KG1 (cell line): Measurements from ENCODE around the gene CORIN.

Experiments used
- DNase-seq: peaks from one replicate; lab custom pipeline; 2025; lab: John Stamatoyannopoulos, UW

CORIN gene

DNA sequence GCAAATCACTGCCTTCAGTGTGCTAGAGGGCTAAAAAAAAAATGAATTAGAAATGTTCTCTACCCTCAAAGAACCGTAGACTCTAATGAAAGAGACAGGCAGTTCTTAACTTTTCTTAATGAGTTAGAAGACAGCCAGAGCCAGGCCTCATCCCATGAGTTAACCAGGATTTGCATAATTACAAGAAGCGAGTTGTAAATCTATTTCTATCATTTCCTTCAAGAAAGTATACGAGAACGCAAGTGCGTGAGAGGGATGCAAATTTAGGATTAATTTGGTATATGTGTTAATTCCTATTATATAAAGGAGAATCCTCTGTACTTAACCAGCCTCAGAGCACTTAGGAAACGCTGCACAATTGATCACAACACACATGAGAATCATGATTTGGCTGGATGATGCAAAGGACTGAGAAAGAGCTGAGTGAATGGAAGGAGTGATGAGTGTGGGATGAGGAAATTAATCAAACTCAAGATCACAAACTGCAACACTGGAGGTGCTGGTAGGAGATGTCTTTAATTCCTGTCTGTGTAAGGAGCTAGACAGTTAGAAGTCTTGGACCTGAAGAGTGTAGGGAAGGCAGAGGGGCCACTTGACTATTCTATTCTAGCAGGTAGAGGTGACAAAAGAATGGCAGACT, 195.6 kb downstream of the CORIN start:
- DNase-seq, result no peak

DNA sequence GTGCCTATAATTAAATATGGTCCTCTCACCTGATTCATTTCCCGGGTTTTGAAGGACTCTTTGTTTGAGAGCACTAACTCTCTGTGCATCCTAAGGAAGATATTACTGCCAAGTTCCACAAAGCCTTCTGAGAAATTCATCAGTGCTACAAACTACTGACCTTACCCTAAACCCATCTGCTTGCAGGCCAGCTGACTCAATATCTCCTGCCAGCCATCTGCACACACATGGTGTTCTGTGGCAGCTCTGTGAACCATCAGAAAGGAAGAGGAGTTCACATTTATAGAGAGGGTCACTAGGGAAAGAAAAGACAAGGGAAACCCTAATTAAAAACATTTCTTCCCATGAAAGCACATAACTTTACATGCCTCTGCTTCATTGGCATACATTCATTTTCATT, 196.1 kb downstream of the CORIN start:
- DNase-seq, result no peak

DNA sequence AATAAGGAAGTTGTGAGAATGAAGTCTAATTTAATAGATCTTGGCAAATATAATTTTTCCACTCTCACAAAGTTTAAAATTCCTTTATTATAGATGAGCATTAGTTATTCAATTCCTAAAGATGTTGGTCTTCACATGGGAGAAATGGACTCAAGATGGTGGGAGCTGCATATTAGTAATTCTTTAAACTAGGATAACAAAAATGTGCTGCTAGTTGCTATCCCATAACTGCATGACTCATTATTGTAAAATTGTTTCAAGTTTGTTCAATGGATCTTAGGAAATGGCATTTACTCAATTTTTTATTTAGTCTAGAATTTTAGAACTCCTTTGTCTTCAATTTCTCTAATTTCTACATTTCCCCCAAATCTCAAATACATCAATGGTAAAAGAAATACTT, 197.0 kb downstream of the CORIN start:
- no peak for DNase-seq

DNA sequence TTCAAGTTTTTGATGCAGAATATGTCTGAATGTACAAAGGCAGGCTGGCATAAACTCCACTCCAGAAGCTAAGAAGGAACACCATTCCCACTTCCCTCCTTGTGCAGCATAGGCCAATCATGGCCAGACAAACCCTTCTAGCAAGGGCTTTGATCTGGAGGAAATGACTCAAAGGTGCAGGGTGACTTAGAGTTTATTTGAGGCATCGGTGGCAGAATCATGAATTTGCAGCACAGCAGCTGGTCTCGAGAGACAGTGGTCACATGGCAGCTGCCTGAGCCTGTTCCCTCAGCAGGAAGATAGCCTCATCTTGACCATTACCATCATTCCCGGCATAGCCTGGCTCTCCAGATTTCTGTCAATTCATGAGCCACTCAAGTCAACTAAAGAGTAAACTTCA, 198.3 kb downstream of the CORIN start:
- DNase-seq, result no peak

DNA sequence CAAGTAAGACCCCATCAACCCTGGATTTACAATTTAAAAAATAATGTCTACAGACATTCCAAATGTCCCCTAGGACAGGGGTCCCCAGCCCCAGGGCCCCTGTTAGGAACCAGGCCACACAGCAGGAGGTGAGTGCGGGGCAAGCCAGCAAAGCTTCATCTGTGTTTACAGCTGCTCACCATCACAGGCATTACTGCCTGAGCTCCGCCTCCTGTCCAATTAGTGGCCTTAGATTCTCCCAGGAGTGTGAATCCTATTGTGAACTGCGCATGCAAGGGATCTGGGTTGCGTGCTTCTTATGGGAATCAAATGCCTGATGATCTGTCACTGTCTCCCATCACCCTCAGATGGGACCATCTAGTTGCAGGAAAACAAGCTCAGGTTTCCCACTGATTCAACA, 206.7 kb downstream of the CORIN start:
- no peak for DNase-seq

DNA sequence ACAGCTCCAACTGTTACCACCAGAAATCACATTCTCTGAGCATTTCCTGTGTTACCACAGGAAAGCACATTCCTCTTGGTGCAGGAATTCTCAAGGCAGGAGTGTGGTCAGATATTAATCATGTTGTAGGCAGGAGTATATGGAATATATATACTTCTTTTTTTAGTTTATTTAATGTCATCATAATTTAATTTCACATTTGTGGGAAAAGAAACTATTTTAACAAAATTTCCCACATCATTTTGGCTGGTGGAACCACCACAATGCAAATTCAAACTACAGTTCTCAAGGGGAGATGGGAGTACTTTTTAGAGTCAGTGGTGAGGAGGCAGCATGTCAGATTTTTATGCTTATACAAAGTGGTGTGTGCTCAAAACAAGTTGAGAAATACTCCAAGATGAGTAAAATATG, 213.8 kb downstream of the CORIN start:
- DNase-seq, result no peak

DNA sequence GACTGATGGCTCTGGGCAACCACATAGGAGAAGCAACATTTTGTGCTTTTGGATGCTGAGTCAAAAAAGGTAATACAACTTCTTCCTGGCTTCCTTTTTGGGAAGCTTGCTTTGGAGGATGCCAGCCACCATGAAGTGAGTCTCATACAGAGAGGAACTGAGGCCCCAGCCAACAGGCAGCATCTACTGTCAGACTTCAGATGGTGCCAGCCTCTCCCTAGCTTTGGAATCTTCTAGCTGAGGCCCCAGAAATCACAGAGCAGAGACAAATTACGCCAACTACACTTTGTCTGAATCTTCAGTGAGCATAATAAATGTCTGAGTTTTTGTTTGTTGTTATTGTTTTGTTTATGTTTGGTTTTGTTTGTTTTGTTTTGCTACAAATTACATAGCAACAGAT, 216.7 kb downstream of the CORIN start:
- no peak for DNase-seq

DNA sequence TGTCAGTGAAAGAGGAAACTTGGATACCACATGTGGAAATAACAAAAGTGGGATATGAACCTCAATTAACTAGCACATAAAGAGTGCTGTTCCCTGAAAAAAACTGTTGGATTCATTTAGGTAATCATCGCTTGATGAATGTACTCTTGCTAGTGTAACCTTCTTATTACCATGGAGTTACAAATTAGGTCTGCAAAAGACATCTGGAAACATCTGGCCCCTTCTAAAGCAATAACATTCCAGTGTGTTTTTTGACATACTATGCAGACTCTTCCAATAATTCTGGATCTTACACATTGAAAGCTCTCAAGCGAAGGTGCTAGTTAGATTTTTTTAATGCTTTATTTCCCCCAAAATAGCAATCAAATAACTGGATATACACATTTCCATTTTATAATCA, 218.2 kb downstream of the CORIN start:
- DNase-seq, result no peak

DNA sequence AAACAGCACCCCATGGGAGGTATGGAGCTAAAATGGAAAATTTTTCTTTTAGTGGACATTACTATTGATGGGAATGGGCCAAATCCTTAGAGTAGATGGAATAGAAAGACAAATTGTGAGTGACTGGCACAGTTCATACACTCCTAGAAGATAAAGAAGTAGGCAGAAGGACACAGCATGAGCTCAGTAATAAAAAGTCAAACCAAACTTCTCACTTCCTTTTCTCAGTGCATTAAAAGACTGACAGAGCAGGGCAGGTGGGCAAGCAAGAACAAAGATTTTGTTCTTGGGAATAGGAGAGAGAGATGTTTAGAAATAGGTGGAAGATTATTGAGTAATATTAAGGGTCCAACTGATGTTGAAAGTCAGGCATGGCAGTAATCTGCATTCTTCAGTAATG, 220.3 kb downstream of the CORIN start:
- no peak for DNase-seq

DNA sequence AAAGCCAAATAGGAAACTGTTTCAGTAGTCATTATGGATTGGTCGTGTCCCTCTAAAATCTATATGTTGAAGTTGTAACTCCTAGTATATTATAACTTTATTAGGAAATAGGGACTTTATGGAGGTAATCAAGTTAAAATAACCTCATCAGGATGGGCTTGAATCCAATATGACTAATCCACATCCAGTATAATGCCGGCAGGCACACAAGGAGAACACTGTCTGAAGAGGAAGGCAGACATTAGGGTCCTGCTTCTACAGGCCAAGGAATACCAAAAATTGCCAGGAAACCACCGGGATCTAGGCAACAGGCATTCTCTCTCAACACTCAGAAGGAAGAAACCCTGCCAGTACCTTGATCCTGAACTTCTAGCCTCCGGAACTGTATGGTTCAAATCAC, 222.5 kb downstream of the CORIN start:
- DNase-seq, result no peak

DNA sequence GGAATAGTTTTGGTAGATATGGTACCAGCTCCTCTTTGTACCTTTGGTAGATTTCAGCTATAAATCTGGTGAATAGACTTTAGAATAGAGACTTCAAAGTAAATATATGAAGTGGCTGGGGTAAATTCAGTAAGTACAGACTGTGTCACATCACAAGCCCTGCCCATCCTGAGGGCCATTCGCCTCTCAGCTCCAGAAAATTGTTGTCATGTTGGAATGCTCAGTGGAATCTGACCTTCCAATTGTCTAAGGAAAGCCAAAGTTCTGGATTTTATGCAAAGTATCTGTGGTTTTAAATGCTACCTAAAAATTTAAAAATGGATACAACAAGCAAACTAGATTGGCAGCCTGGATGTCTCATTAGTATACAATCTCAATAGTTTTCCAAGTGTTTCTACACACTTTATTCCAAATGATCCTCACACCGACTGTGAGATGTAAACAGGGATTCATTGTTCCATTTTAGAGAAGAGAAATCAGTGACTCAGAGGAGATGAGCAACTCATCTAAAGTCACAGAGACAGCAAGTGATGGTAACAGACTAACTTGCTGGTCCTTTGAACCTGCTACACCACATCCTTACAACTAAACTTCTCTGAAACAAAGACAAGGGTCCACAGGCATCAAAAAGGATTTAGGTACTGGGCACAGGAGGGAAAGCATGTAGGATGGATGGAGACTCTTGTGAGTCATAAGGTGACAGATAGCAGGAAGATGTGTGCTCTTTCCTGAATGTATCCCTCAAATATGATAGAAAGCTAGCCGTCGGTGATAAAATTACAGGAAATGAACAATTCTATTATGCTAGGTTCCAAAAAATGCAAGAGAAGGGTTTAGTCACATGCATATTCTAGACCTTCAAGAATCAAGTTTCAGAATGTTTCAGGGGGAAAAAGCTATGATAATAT, 225.5 kb downstream of the CORIN start:
- DNase-seq, result no peak

DNA sequence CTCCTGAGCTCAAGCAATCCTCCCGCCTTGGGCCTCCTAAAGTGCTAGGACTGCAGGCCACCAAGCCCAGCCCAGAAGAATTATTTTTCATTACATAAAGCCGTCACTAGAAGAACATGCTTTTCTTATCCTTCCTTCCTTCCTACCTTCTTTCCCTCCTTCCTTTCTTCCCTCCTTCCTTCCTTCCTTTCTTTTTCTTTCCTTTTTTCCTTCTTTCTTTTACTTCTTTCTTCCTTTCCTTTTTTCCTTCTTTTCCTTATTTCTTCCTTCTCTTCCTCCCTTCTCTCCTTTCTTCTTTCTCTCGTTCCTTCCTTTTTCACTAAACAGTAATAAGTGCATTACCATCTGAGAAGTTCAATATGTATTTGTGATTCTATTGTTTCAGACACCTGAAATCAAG, 231.4 kb downstream of the CORIN start:
- DNase-seq, result no peak

DNA sequence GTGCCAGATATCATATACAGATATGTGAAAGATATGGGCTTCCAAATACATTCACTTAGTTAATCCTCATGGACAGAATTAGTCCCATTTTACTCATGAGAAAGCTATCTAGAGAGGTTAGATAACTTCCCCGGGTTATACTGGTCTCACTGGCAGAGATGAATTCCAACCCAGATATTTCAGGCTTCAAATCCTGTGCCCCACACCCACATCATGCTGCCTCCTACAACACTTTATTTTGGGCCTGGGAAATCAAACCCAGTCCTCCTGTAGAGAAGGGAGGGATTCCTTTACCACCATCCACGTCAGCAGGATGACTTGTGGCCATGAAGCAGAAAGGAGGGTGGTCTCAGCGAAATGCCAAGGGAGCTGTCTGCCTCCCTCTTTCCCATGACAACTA, 239.0 kb downstream of the CORIN start:
- DNase-seq, result no peak

DNA sequence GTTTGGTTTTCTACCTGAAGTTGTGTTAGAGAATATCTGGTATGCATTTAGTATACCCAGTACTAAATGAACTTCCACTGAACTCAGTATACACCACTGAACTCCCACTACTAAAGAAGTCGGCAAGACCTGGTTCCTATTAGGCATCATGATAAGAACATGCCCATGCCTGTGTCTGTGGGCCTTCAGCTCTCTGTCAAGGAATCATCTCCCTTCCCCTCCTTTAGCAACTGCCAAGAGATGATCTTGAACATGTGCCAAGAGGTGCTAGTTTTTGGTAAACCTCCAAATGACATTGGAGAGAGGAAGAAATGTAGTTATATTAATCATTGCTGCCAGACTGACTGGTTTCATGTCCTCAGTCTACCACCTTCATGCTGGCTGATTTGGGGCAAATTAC, 239.5 kb downstream of the CORIN start:
- no peak for DNase-seq

DNA sequence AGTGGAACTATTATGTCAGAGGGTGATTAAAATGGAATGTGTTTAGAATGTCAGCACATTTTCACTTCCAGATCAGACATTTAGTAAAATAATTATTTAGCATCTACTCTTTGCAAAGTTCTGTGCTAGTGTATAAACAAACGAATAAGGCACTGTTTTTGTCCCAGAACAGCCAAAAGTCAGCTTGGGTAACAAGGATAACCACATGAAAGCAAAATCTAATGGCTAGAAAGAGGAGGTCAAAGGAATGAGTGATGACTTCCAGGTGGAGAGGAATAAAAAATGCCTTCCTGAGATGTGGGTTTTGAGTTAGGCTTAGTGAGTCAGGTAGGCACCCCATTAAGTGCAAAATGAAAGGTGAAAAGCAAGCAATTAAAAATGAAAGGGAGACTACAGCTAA, 240.2 kb downstream of the CORIN start:
- no peak for DNase-seq

DNA sequence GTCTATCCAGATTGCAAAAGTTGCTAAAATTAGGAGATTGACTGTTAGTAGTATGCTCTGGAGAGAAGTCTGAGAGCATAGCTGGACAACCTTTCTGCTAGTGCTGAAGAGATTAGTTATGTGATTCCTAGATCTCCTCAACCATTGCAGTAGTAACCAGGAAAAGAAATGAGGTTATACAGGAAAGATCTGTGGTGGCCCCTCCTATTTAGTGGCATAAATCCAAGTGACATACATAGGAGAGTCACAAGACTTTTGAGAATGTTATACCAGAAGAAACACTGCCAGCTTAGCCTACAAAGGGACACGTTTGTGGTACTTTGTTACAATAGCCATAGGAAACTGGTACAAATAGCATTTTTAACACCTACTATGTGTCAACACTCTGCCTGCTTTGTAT, 247.5 kb downstream of the CORIN start:
- no peak for DNase-seq

DNA sequence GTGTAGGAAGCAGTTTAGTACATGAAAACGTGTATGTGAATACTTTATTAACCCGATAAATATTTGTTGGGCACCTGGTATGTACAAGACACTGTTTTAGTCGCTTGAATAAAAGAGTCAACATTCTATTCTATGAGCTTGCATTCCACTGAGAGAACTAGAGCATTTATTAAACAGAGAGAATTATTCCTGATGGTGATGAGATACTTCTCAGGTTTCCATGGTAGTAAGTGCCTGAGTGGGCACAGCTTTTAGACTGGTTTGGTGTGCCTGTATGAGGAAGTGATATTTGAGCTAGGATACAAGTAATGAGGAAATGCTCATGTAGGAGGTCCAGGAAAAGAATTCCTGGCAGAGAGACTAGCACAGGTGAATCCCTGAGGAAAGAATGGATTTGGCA, 258.6 kb downstream of the CORIN start:
- DNase-seq, result no peak

DNA sequence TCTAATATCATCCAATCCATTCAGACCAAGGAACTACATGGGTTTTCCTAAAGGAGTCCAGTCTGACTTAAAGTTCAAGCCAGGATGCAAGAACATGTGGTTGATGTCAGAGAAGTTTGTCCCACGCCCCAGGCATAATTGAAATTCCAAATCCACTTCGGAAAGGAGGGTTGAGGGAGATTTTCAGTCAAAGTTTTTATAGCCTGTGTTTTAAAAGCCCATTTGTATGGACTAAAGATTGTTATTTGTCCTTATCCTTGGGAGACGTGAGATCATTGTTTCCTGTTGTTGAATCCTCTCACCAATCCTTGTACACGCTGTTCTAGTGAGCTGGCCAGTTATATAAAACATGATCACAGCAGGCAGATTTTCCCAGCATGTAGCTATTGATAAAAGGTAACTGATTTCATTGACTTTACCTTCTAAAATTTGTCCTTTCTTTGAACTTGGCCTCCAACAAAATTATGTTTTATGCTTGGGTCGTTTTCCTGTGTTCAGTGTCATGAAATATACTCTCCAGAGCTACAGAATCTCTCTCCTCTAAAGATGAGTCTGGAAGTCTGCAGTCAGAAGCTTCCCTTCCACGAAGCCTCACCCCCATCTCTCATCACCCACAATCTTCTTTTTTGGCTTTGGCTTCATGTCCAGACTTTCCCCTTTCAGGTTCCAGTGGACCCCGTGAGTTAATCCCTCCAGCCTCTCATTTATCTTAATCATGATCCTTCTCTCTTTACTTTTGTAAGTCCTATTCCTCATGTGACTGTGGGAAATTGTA, 259.9 kb downstream of the CORIN start:
- no peak for DNase-seq

DNA sequence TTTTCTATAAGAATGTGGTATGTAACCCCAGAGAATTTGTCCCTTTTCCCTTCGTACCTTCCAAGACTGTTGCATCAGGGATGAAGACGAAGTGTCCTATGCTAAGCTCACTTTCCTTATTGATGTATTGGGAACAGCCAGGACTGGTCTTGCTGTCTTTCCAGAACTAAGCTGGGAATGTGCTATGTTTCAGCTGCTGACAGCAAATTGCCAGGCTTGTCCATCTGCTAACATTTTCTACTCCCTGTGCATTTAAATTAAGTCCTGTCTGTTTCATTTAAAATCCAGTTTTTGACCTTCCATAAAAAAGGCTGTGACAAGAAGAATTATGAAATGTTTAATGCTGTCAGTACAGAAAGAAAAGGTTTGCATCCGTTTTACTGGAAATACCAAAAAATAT, 264.9 kb downstream of the CORIN start:
- no peak for DNase-seq

DNA sequence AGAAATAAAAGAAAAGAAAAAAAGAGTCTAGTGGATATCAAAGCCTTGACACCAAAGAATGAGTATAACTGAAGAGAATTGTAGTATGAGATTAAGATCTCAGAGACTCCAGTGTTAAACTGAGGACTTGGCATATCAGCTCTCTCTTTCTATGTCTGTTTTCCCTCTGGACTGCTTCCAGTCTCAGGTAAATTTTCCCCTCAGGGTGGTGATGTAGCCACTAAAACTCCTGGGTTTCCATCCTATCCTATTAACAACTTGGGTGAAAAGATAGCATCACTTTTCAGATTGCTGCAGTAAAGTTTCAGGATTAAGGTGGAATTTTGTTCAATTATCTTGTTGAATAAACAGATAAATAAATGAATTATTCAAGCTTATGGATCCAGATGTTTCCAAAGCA, 267.1 kb downstream of the CORIN start:
- DNase-seq, result no peak

DNA sequence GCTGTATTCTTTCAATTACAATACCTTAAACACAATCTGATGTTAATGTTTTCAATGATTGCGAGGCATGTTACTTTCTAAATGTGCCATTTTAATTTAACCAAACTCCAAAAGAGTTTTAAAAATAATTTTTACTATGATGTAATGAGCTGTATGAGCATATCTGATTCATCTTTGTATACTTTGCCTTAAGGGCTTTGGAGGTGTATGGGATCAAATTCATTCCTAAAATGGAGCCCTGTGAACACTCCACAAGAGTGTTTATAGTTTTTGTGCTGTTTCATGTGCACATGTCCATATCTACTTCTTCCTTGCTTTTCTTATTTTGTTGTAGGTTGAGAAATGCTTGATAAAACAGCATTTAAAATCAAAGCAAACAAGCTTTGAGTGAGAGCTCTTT, 270.4 kb downstream of the CORIN start:
- no peak for DNase-seq

DNA sequence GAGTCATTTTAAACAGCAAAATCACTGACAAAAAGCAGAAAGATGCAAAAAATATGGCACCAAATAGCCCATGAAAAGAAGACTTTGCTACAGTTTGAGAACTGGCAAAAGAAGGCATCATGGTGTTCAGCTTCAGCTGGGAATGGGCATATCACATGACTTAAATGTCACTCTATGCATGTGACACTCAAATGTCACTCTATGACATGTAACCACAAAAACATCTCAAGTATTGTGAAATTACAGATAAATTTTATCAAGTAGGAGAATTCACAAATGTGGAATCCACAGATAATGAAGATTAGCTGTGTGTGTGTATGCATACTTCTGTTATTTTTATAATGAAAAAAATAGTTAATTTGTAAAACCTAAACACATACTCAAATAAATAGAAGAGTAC, 270.9 kb downstream of the CORIN start:
- no peak for DNase-seq

DNA sequence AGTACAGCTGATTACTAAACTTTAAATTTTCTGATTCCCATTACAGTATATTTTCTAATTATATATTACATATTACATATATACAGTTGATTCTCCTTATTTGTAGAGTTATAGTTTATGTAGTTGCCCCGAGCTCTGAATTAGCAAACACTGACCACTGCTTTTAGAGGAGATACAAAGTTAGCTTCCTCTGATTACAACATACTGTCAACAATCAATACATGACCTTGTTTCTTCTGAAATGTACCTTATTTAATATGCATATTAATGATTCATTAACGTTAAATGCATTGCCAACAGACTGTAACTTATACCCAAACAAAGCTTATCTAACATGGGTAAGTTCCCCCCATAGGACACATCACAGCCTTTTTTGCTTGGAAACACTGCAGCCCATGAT, 271.3 kb downstream of the CORIN start:
- DNase-seq, result no peak
